Upper lobe of right lung (tissue), 1 donor: ENCODE results near the gene TBC1D22A. TPM values are rescaled to one million over a fixed set of nuclear protein-coding genes. Genes with fewer than 3 reads are reported as not detected.

ENCODE experiments used
- ATAC-seq: fragments of 200-7000 bp; cut with Tn5 transposase; one replicate; pipeline ENCODE4 v1.9.1; 2020; ENCODE audit warnings: mild to moderate bottlenecking, moderate library complexity
- DNase-seq: peaks from one replicate; pipeline ENCODE4 v3.0.0-alpha.2; 2020
- H3K27ac ChIP-seq: fragments of 200-600 bp; one replicate; pipeline ENCODE4 v1.8.0; 2022
- H3K27me3 ChIP-seq: fragments of 200-600 bp; one replicate; pipeline ENCODE4 v1.8.0; 2022; ENCODE audit warnings: mild to moderate bottlenecking
- H3K36me3 ChIP-seq: fragments of 200-600 bp; one replicate; pipeline ENCODE4 v1.8.0; 2022
- H3K4me1 ChIP-seq: fragments of 200-600 bp; one replicate; pipeline ENCODE4 v1.8.0; 2022
- H3K4me3 ChIP-seq: fragments of 200-600 bp; one replicate; pipeline ENCODE4 v1.8.0; 2022; ENCODE audit warnings: mild to moderate bottlenecking
- H3K9me3 ChIP-seq: fragments of 200-600 bp; one replicate; pipeline ENCODE4 v1.8.0; 2022
- CTCF ChIP-seq: fragments of 200-600 bp; IDR thresholded peaks from one replicate; pipeline ENCODE4 v1.8.0; 2022; ENCODE audit warnings: antibody characterized with exemption
- intact Hi-C: fragments of 100-400 bp; cut with DNase I; formaldehyde crosslinking; loops from one replicate; pipeline ENCODE4 v1.11.0; 2022
- total RNA-seq: library from RNA; stranded (reverse); fragmentation: NEBNext Ultra II Directional; extraction: Animal tissue kit (Norgen Biotek cat#: 25700); gene quantifications from one replicate; pipeline ENCODE4 v1.2.1, GENCODE V29; 2021
- donor health status: DM: no; HTN: yes; CAD: no; lungs with severe emphysema.

The TBC1D22A gene
- total RNA-seq, 1 donor from 2014 or later = 31.3 TPM

GRCh38 chr22:46934172-46934745, 171.8 kb downstream of the TBC1D22A start:
- Histone ChIP-seq H3K4me1 (peaks cover 26% of the 10 kb centered on the region), H3K9me3 (no peaks in the 10 kb centered on the region), H3K27ac (no peak overlapping the region), H3K36me3 (peaks cover under 1% of the 10 kb centered on the region), H3K4me3 (no peak overlapping the region), H3K27me3 (no peaks in the 10 kb centered on the region)
- DNase-seq = no peak
- intact Hi-C loops = no loop called here
- ATAC-seq = no peak
- TF ChIP-seq CTCF = no peak

DNA sequence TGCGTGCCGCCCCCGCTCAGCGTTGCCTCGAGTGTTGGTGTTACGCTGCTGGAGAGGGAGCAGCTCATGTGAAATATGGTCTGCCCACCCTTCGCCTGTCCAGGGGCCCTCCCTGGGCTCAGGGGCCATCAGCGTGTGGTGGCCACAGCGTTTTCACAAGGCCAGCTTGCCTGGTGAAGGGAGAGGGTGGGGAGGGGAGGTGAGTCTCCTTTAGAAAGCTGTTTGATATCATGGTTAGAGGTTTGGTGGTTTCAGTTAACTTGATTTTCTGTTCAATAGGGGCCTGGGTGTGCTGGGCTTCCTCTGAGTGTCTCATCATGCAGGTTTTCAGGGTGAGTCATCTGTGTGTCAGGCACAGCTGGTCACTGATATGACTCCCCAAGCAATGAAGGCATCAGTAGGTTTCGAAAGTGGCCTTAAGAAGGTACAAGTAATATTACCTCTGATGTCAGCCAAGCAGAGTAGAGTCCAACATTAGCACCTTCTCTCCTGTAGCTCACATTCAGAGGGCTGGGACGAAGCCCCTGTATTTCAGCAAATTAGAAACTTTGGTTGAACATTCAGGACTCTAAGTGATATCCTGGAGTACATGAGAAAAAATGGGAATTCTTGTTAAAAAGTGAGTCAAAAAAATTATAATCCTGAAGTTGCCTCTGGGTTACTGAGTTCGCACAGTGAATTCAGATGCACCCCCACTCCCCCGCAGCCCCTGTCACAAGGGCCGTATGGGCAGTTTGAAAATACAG, 172.5 kb downstream of the TBC1D22A start:
- Histone ChIP-seq H3K36me3 (peaks cover 4% of the 10 kb centered on the region), H3K9me3 (no peaks in the 10 kb centered on the region), H3K4me1 (peaks cover 26% of the 10 kb centered on the region), H3K27me3 (no peaks in the 10 kb centered on the region), H3K4me3 (no peak overlapping the region), H3K27ac (no peak overlapping the region)
- no peak for DNase-seq
- intact Hi-C loops = no loop called here
- TF ChIP-seq CTCF = no peak
- ATAC-seq = peak; percentile 48

GRCh38 chr22:46935506-46936377, 173.3 kb downstream of the TBC1D22A start:
- DNase-seq (no peak), ATAC-seq (peak; percentile 83)
- Histone ChIP-seq H3K4me3 (no peak overlapping the region), H3K27ac (peak overlapping the region; percentile 20), H3K9me3 (no peaks in the 10 kb centered on the region), H3K27me3 (no peaks in the 10 kb centered on the region), H3K4me1 (peaks cover 26% of the 10 kb centered on the region), H3K36me3 (peaks cover 4% of the 10 kb centered on the region)
- intact Hi-C loops = no loop called here
- no peak for TF ChIP-seq CTCF

GRCh38 chr22:46936378-46936903, 174.0 kb downstream of the TBC1D22A start:
- Histone ChIP-seq H3K9me3 (no peaks in the 10 kb centered on the region), H3K36me3 (peaks cover 4% of the 10 kb centered on the region), H3K27ac (peak overlapping the region; percentile 20), H3K4me3 (no peak overlapping the region), H3K27me3 (no peaks in the 10 kb centered on the region), H3K4me1 (peaks cover 26% of the 10 kb centered on the region)
- DNase-seq = no peak
- peak; percentile 6 for ATAC-seq
- intact Hi-C loops = no loop called here
- no peak for TF ChIP-seq CTCF

DNA sequence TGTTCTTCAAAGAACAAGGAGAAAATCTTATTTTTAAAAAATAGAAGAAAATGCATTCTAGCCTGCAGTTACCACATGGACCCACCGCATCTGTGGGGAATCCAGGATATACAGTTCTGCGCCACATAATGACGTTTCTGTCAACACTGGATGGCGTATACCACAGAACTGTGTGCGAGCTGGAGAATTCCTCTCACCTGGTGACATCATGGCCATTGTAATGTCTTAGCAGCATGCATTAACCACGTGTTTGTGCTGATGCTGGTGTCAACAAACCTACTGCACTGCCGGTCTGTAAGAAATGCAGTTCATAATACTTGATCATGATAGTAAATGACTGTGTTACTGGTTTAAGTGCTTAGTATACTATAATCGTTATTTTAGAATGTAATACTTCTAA, 174.7 kb downstream of the TBC1D22A start:
- H3K36me3 ChIP-seq = peaks cover 4% of the 10 kb centered on the region
- no peaks in the 10 kb centered on the region for H3K27me3 ChIP-seq
- no peaks in the 10 kb centered on the region for H3K9me3 ChIP-seq
- no peak for DNase-seq
- no peak for ATAC-seq
- TF ChIP-seq CTCF = no peak
- peaks cover 24% of the 10 kb centered on the region for H3K4me1 ChIP-seq
- no peak overlapping the region for H3K4me3 ChIP-seq
- peak overlapping the region; percentile 20 for H3K27ac ChIP-seq
- intact Hi-C loops = no loop called here
